Stimulated activated CD8-positive, alpha-beta memory T cell treated with anti-CD3 and anti-CD28 coated beads, Interleukin-12 subunit alpha, Interleukin-12 subunit beta, amount 100 ng/mL, for 1 hour (primary cell): Measurements from ENCODE around the gene TMEM97.
A peak's percentile ranks its signal among the peaks of the same experiment; 100 is the strongest.
"Not testable (repeated sequence)": the region's sequence is repeated elsewhere in the genome, so short reads cannot be mapped to it uniquely, and the experiment has no call there.

Experiments
- DNase-seq: peaks from one replicate; pipeline ENCODE4 v3.0.0-alpha.2; 2020; ENCODE audit warnings: low read depth

Gene TMEM97

GRCh38 chr17:28338056-28338768 lies 19.2 kb downstream of the TMEM97 start:
- no peak for DNase-seq

GRCh38 chr17:28338769-28339212 lies 19.8 kb downstream of the TMEM97 start:
- DNase-seq = not testable (repeated sequence)

GRCh38 chr17:28339431-28339830 lies 20.4 kb downstream of the TMEM97 start:
- DNase-seq = no peak

- no peak for DNase-seq
Observed at GRCh38 chr17:28340374-28340773, 21.4 kb downstream of the TMEM97 start.

- no peak for DNase-seq
Observed at GRCh38 chr17:28341516-28341915, 22.5 kb downstream of the TMEM97 start.

- no peak for DNase-seq
Observed at GRCh38 chr17:28342313-28342712, 23.3 kb downstream of the TMEM97 start.

- no peak for DNase-seq
Observed at GRCh38 chr17:28343491-28343932, 24.5 kb downstream of the TMEM97 start.

GRCh38 chr17:28344011-28344410 lies 25.0 kb downstream of the TMEM97 start:
- DNase-seq = no peak

GRCh38 chr17:28344435-28344901 lies 25.5 kb downstream of the TMEM97 start:
- no peak for DNase-seq

GRCh38 chr17:28345419-28346198 lies 26.6 kb downstream of the TMEM97 start:
- no peak for DNase-seq

GRCh38 chr17:28346199-28346580 lies 27.2 kb downstream of the TMEM97 start:
- no peak for DNase-seq

- no peak for DNase-seq
Observed at GRCh38 chr17:28346746-28347246, 27.8 kb downstream of the TMEM97 start.

- no peak for DNase-seq
Observed at GRCh38 chr17:28347261-28347891, 28.4 kb downstream of the TMEM97 start.

GRCh38 chr17:28348979-28349378 lies 30.0 kb downstream of the TMEM97 start:
- DNase-seq = no peak

GRCh38 chr17:28350271-28350670 lies 31.3 kb downstream of the TMEM97 start:
- no peak for DNase-seq

GRCh38 chr17:28357061-28357900 lies 38.3 kb downstream of the TMEM97 start, which contains the start of gene POLDIP2:
POLDIP2 (minus strand) TSS chr17:28357527; CDS start chr17:28357448, 79 bp downstream.
- DNase-seq = peak; percentile 92

- DNase-seq = no peak
Observed at GRCh38 chr17:28357901-28358197, 38.8 kb downstream of the TMEM97 start.

- DNase-seq = no peak
Observed at GRCh38 chr17:28363186-28363585, 44.2 kb downstream of the TMEM97 start.

GRCh38 chr17:28363776-28364650 lies 45.0 kb downstream of the TMEM97 start:
- DNase-seq = no peak

- no peak for DNase-seq
Observed at GRCh38 chr17:28364665-28365363, 45.8 kb downstream of the TMEM97 start, which contains the start of gene SEBOX. SEBOX (minus strand) TSS chr17:28365199; CDS start chr17:28365151, 48 bp downstream.
